ENCODE data around the gene SP110.

DNA sequence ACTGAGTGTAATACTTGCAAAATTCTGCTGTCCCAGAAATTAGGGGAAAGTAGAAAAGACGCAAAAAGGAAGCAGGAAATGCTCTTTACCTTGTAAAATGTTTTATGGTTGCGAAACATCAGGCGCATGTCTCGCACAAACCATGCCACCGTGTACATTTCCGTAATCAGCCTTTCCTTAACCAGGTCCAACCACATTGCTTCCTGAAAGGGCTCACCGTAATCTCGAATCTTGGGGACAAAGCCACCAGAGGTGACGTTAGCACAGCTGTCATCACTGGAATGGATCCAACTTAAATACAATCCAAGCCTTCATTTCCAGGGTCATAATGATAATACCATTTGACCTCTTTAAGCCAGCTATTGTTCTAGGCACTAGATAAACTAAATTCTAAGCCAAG lies 49.3 kb downstream of the SP110 start:
- TF ChIP-seq CTCF (IDR thresholded peaks at IDR 0.05) (no peak), EZH2 (IDR thresholded peaks at IDR 0.05; ENCODE audit: borderline replicate concordance, insufficient read depth, low read depth, low read length, poor library complexity, severe bottlenecking) (no peak)

Measured in B cell (primary cell).